ENCODE measurements around the gene RAB5B. TPM values are rescaled to one million over a fixed set of nuclear protein-coding genes. Genes with fewer than 3 reads are reported as not detected.

RAB5B gene
- total and polyA plus RNA-seq, 2 donors from 2014 or later, result 72.5 to 112 TPM

GRCh38 chr12:55942055-55942454 is 31.8 kb upstream of the RAB5B start:
- Histone ChIP-seq H3K9me3 (ENCODE audit: control insufficient read depth in 2 of 3, insufficient read depth in 1 of 3, low read length in 3 of 3) (no peaks in the 10 kb centered on the region), H3K36me3 (ENCODE audit: control insufficient read depth in 2 of 3, insufficient read depth in 3 of 3, low read length in 3 of 3) (no peaks in the 10 kb centered on the region), H3K27ac (ENCODE audit: low read depth in 2 of 2, low read length in 2 of 2) (no peak overlapping the region), H3K4me1 (ENCODE audit: control insufficient read depth in 2 of 3, insufficient read depth in 2 of 3, low read depth in 1 of 3, low read length in 3 of 3) (peaks cover 0 to 7% (median 0%) of the 10 kb centered on the region in 3 donors), H3K4me3 (ENCODE audit: low read length in 3 of 3) (no peak overlapping the region), H3K9ac (ENCODE audit: low read length in 3 of 3) (no peak overlapping the region), H3K27me3 (ENCODE audit: control insufficient read depth, insufficient read depth, low read length) (no peaks in the 10 kb centered on the region)
- FAIRE-seq (no peak), DNase-seq (no peak)
- intact Hi-C loops (cut with DNase I), result no loop called here
- no peak for TF ChIP-seq CTCF (IDR thresholded peaks at IDR 0.05; ENCODE audit: borderline replicate concordance, extremely low read depth, insufficient read depth)

GRCh38 chr12:55942577-55943136 is 31.2 kb upstream of the RAB5B start:
- H3K36me3 ChIP-seq (ENCODE audit: control insufficient read depth in 2 of 3, insufficient read depth in 3 of 3, low read length in 3 of 3), result no peaks in the 10 kb centered on the region
- TF ChIP-seq CTCF (IDR thresholded peaks at IDR 0.05; ENCODE audit: borderline replicate concordance, extremely low read depth, insufficient read depth), result no peak

DNA sequence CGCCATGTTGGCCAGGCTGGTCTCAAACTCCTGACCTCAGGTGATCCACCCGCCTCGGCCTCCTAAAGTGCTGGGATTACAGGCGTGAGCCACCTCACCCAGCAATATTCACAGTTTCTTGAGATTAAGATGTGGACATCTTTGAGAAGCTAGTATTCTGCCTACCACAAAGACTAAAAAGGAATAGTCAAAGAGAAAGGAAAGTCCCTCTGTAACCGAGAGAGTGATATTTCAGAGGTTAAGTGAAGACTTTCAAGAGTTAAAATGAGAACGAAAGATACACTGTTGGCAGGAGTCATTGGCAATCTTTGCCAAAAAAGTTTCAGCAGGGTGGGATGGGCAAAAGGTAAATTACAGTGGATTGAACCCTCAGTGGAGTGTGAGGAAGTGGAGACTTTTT is 27.3 kb upstream of the RAB5B start:
- H3K36me3 ChIP-seq (ENCODE audit: control insufficient read depth in 2 of 3, insufficient read depth in 3 of 3, low read length in 3 of 3), result no peaks in the 10 kb centered on the region
- intact Hi-C loops (cut with DNase I), result no loop called here

More at GRCh38 chr12:55942577-55943136, 31.2 kb upstream of the RAB5B start:
- Histone ChIP-seq H3K27me3 (ENCODE audit: control insufficient read depth, insufficient read depth, low read length) (no peaks in the 10 kb centered on the region), H3K9ac (ENCODE audit: low read length in 3 of 3) (no peak overlapping the region), H3K27ac (ENCODE audit: low read depth in 2 of 2, low read length in 2 of 2) (no peak overlapping the region), H3K4me3 (ENCODE audit: low read length in 3 of 3) (no peak overlapping the region), H3K4me1 (ENCODE audit: control insufficient read depth in 2 of 3, insufficient read depth in 2 of 3, low read depth in 1 of 3, low read length in 3 of 3) (peaks cover 0 to 7% (median 0%) of the 10 kb centered on the region in 3 donors), H3K9me3 (ENCODE audit: control insufficient read depth in 2 of 3, insufficient read depth in 1 of 3, low read length in 3 of 3) (no peaks in the 10 kb centered on the region)
- DNase-seq (no peak), FAIRE-seq (no peak)
- intact Hi-C loops (cut with DNase I), result no loop called here

More for the DNA sequence above, 27.3 kb upstream of the RAB5B start:
- Histone ChIP-seq H3K9ac (ENCODE audit: low read length in 3 of 3) (no peak overlapping the region), H3K4me3 (ENCODE audit: low read length in 3 of 3) (no peak overlapping the region), H3K27me3 (ENCODE audit: control insufficient read depth, insufficient read depth, low read length) (no peaks in the 10 kb centered on the region), H3K27ac (ENCODE audit: low read depth in 2 of 2, low read length in 2 of 2) (no peak overlapping the region), H3K9me3 (ENCODE audit: control insufficient read depth in 2 of 3, insufficient read depth in 1 of 3, low read length in 3 of 3) (no peaks in the 10 kb centered on the region), H3K4me1 (ENCODE audit: control insufficient read depth in 2 of 3, insufficient read depth in 2 of 3, low read depth in 1 of 3, low read length in 3 of 3) (no peaks in the 10 kb centered on the region)
- no peak for DNase-seq
- no peak for FAIRE-seq
- TF ChIP-seq CTCF (IDR thresholded peaks at IDR 0.05; ENCODE audit: borderline replicate concordance, extremely low read depth, insufficient read depth), result no peak

All from kidney (tissue), 14 donors.